HG03064 (cell line): ENCODE measurements around the gene SUSD1.

ENCODE experiments used
- ATAC-seq: cut with Tn5 transposase; IDR thresholded peaks from one replicate; pipeline ENCODE4 v1.9.1; 2021; ENCODE audit warnings: low read depth; ENCODE audit not compliant: unreplicated experiment

Gene SUSD1

GRCh38 chr9:112072721-112073638, 102.1 kb downstream of the SUSD1 start:
- no peak for ATAC-seq

GRCh38 chr9:112069318-112070169, 105.6 kb downstream of the SUSD1 start:
- ATAC-seq: no peak

GRCh38 chr9:112065806-112066606, 109.1 kb downstream of the SUSD1 start:
- no peak for ATAC-seq

GRCh38 chr9:112064871-112065270, 110.2 kb downstream of the SUSD1 start:
- no peak for ATAC-seq

DNA sequence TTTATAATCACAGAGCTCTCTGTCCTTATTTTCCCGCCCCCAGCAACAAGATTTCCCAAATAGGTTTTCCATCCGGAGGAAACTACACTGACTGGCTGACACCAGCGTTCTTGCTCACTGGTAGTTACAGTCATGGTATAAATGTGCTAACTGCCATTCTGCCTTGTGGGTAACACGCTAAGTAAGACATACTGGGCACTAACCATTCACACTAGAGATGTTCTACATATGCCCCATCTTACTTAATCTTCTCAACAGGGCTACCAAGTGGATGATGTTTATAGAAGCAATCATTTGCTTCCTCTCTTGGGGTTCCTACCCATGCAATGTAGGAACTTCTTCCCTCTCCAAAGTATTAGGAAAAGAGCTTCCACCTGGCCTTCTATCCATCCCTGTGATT, 111.5 kb downstream of the SUSD1 start:
- no peak for ATAC-seq

DNA sequence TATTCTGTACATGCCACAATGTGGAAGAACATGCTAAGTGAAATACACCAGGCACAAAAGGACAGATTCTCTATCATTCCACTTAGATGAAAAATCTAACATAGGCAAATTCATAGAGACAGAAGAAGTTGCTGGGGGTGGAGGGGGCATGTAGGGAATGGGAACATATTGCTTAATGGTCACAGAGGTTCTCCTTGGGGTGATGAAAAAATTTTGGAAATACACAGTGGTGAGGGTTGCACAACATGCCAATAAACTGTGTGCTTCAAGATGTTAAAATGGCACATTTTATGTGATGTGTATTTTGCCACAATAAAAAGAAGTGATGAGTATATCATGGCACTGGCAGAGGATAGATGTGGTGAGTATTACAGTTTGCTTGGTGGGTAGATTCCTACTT, 111.9 kb downstream of the SUSD1 start:
- ATAC-seq: no peak

DNA sequence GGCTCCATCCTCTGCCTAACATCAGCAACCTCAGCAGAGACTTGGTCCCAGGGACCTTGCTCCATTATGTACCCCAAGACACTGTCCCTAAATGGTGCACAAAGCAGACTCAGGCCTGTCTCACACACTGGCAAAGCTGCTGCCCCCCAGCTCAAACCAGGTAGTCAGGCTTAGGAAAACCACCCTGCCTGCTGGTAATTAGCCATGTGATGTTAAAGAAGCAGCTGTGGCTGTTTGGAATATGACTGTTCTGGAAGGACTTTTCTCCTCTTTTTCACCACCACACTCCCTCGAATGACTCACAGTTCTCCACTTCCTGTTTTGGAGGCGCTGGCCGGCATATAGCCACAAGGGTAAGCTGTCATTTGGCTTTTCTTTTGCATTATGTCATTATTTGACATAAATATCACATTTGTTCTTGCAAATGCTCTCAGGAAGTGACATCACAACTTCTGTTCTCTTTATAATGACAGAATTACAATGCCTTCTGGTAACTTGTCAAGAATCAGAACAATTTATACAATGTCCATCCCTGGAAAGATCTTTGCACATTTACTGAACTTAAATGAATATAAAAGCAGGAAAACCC, 113.9 kb downstream of the SUSD1 start:
- ATAC-seq: peak; percentile 70

- ATAC-seq: no peak
Observed at GRCh38 chr9:112059966-112060320, 115.2 kb downstream of the SUSD1 start.

- ATAC-seq: no peak
Observed at GRCh38 chr9:112059145-112059965, 115.7 kb downstream of the SUSD1 start.

GRCh38 chr9:112056996-112057395, 118.1 kb downstream of the SUSD1 start:
- ATAC-seq: no peak

DNA sequence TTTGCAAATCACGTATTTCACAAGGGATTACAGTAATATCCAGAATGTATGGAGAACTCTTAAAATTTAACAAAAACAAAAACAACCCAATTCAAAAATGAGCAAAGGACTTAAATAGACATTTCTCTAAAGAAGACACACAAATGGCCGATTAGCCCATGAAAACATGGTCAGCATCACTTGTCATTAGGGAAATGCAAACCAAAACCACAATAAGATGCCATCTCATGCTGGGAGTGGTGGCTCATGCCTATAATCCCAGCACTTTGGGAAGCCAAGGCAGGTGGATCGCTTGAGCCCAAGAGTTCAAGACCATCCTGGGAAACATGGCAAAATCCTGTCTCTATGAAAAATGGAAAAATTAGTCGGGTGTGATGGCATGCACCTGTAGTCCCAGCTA, 120.2 kb downstream of the SUSD1 start:
- ATAC-seq: no peak

DNA sequence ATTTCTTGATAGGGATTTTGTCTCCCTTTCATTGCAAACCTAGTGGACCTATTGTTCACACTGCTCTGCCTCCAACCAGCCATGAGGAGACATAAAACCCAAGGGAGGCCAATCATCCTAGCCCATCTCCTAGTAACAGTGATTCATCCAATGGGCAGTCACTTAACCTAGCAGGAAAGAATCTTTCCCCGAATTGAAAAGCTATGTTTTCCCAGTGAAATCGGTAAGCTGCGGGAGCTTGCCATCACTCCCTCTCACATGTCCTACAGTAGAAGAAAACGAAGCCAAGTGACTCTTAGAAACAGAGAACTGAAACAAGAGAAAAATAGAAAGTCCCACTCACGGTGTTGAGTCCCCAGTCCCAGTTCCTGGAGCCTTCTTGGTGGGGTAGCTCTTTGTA, 123.3 kb downstream of the SUSD1 start:
- no peak for ATAC-seq

GRCh38 chr9:112050544-112051475, 124.3 kb downstream of the SUSD1 start:
- ATAC-seq: no peak

GRCh38 chr9:112049811-112050516, 125.1 kb downstream of the SUSD1 start:
- no peak for ATAC-seq

GRCh38 chr9:112048924-112049691, 126.0 kb downstream of the SUSD1 start:
- no peak for ATAC-seq

GRCh38 chr9:112047538-112048066, 127.5 kb downstream of the SUSD1 start:
- no peak for ATAC-seq

GRCh38 chr9:112046181-112046580, 128.9 kb downstream of the SUSD1 start:
- no peak for ATAC-seq
